Natural killer cell (primary cell): ENCODE measurements around the gene MYO3A. TPM values are rescaled to one million over a fixed set of nuclear protein-coding genes. Genes with fewer than 3 reads are reported as not detected.

Experiments used
- ATAC-seq, 3 donors: fragments of 150-1000 bp in 2 of 3; fragments of 200-7000 bp in 1 of 3; cut with Tn5 transposase; 1 replicate in 1 of 3; 2 replicates in 2 of 3; pipeline ENCODE4 v1.10.0; 2021; ENCODE audit warnings: mild to moderate bottlenecking in 2 of 3, moderate library complexity in 2 of 3
- DNase-seq, 2 donors: peaks; one replicate each; pipeline versions ENCODE4 v3.0.0 to v3.0.0-alpha.2; 2013 to 2021; ENCODE audit warnings: mixed read lengths in 1 of 2
- H3K27ac ChIP-seq: one replicate; pipeline ENCODE4 v1.5.1; 2013; ENCODE audit warnings: mild to moderate bottlenecking, low read length
- H3K27me3 ChIP-seq: one replicate; pipeline ENCODE4 v1.6.1; 2013; ENCODE audit warnings: low read length; ENCODE audit not compliant: control insufficient read depth, insufficient read depth
- H3K36me3 ChIP-seq: one replicate; pipeline ENCODE4 v1.6.1; 2013; ENCODE audit warnings: low read length; ENCODE audit not compliant: control insufficient read depth, insufficient read depth
- H3K4me1 ChIP-seq: one replicate; pipeline ENCODE4 v1.6.1; 2013; ENCODE audit warnings: low read length; ENCODE audit not compliant: control insufficient read depth, insufficient read depth
- H3K4me3 ChIP-seq: one replicate; pipeline ENCODE4 v1.5.1; 2013; ENCODE audit warnings: low read length
- H3K9me3 ChIP-seq: one replicate; pipeline ENCODE4 v1.6.1; 2013; ENCODE audit warnings: low read length; ENCODE audit not compliant: control insufficient read depth, insufficient read depth
- H3K27ac Mint-ChIP-seq, 2 donors: one replicate each; pipeline ENCODE4 v1.8.0; 2022; ENCODE audit warnings: mild to moderate bottlenecking in 2 of 2, mixed read lengths in 2 of 2, moderate library complexity in 1 of 2
- H3K27me3 Mint-ChIP-seq, 2 donors: one replicate each; pipeline ENCODE4 v1.8.0; 2022; ENCODE audit warnings: low read depth in 2 of 2, mixed read lengths in 2 of 2
- H3K36me3 Mint-ChIP-seq: one replicate; pipeline ENCODE4 v1.8.0; 2022; ENCODE audit warnings: mixed read lengths
- H3K4me1 Mint-ChIP-seq, 2 donors: one replicate each; pipeline ENCODE4 v1.8.0; 2022; ENCODE audit warnings: mixed read lengths in 2 of 2
- H3K4me3 Mint-ChIP-seq: one replicate; pipeline ENCODE4 v1.8.0; 2022; ENCODE audit warnings: mild to moderate bottlenecking, moderate library complexity, mixed read lengths
- H3K9me3 Mint-ChIP-seq, 2 donors: one replicate each; pipeline ENCODE4 v1.8.0; 2022; ENCODE audit warnings: mixed read lengths in 2 of 2
- CTCF ChIP-seq: fragments of 200-600 bp; IDR thresholded peaks from one replicate; pipeline ENCODE4 v1.8.0; 2022; ENCODE audit warnings: antibody characterized with exemption
- WGBS: methylation state at CpG from one replicate; pipeline ENCODE4 v1.1.7; 2013; ENCODE audit warnings: missing lambda C conversion rate; ENCODE audit not compliant: insufficient coverage; 5-methylcytosine and 5-hydroxymethylcytosine counted together
- intact Hi-C: fragments of 100-400 bp; cut with micrococcal nuclease; formaldehyde crosslinking; loops from one replicate; pipeline ENCODE4 v1.14.2; 2022
- total RNA-seq, 4 donors: library from RNA; stranded (reverse); fragments of 120-200 nt in 1 of 4; gene quantifications; one replicate each; pipeline versions ENCODE4 v1.2.3 to v1.2.4, GENCODE V29; 2013 to 2022

The MYO3A gene
- not detected for total RNA-seq
- 0.63 TPM for total RNA-seq (2013)

- Histone ChIP-seq H3K9me3 (no peaks in the 10 kb centered on the region), H3K4me3 (peak within 1 kb of the TSS; percentile 29), H3K27me3 (peaks cover 15% of the 10 kb centered on the region), H3K36me3 (no peaks in the 10 kb centered on the region), H3K4me1 (no peaks in the 10 kb centered on the region), H3K27ac (no peak within 1 kb of the TSS)
- Mint-ChIP-seq H3K36me3 (no peaks in the 10 kb centered on the region), H3K27me3 (peaks cover 24 to 49% of the 10 kb centered on the region in 2 donors), H3K4me3 (peak within 1 kb of the TSS; percentile 28), H3K27ac (no peak within 1 kb of the TSS), H3K4me1 (peaks cover 0 to 5% of the 10 kb centered on the region in 2 donors), H3K9me3 (no peaks in the 10 kb centered on the region)
- DNase-seq, result no peak
- no peak for TF ChIP-seq CTCF
- 13% methylated on average over 73 of the region's 73 CpGs for WGBS
- no peak for ATAC-seq
- intact Hi-C loops, result no loop called here
Measured at GRCh38 chr10:25933653-25934608, at the start of gene MYO3A. Gene MYO3A, plus strand, starts transcription at chr10:25934229. Its CDS starts 17,882 bp downstream, at chr10:25952111.

- DNase-seq (no peak), ATAC-seq (no peak)
- no peaks in the 10 kb centered on the region for H3K36me3 Mint-ChIP-seq
- Histone ChIP-seq H3K27me3 (no peaks in the 10 kb centered on the region), H3K36me3 (no peaks in the 10 kb centered on the region), H3K9me3 (no peaks in the 10 kb centered on the region), H3K27ac (no peak overlapping the region), H3K4me3 (no peak overlapping the region), H3K4me1 (no peaks in the 10 kb centered on the region)
- H3K4me3 Mint-ChIP-seq, result no peak overlapping the region
- H3K9me3 Mint-ChIP-seq, result peaks cover 0 to 4% of the 10 kb centered on the region in 2 donors
- intact Hi-C loops, result no loop called here
- H3K27ac Mint-ChIP-seq, result no peak overlapping the region
- H3K4me1 Mint-ChIP-seq, result no peaks in the 10 kb centered on the region
- no peak for TF ChIP-seq CTCF
- H3K27me3 Mint-ChIP-seq, result peaks cover 0 to 8% of the 10 kb centered on the region in 2 donors
- WGBS, result 90% methylated on average over 5 of the region's 5 CpGs
Measured at GRCh38 chr10:25888627-25889026, 45.4 kb upstream of the MYO3A start.

GRCh38 chr10:25890995-25891394, 43.0 kb upstream of the MYO3A start:
- no peak for ATAC-seq
- H3K4me3 Mint-ChIP-seq, result no peak overlapping the region
- no peak for DNase-seq
- peaks cover 0 to 8% of the 10 kb centered on the region in 2 donors for H3K27me3 Mint-ChIP-seq
- intact Hi-C loops, result no loop called here
- H3K27ac Mint-ChIP-seq, result no peak overlapping the region
- Histone ChIP-seq H3K9me3 (no peaks in the 10 kb centered on the region), H3K4me1 (no peaks in the 10 kb centered on the region), H3K27me3 (no peaks in the 10 kb centered on the region), H3K36me3 (no peaks in the 10 kb centered on the region), H3K27ac (no peak overlapping the region), H3K4me3 (no peak overlapping the region)
- no peaks in the 10 kb centered on the region for H3K4me1 Mint-ChIP-seq
- no peaks in the 10 kb centered on the region for H3K36me3 Mint-ChIP-seq
- no peak for TF ChIP-seq CTCF
- no CpG with 5 or more reads among the region's 2 CpGs for WGBS
- peaks cover 0 to 8% of the 10 kb centered on the region in 2 donors for H3K9me3 Mint-ChIP-seq
